ENCODE measurements around the gene TNFRSF18. TPM values are rescaled to one million over a fixed set of nuclear protein-coding genes. Genes with fewer than 3 reads are reported as not detected.

Gene TNFRSF18
- total RNA-seq, 4 donors from 2014 or later, result 19.8 to 36.8 (median 25.8) TPM

DNA sequence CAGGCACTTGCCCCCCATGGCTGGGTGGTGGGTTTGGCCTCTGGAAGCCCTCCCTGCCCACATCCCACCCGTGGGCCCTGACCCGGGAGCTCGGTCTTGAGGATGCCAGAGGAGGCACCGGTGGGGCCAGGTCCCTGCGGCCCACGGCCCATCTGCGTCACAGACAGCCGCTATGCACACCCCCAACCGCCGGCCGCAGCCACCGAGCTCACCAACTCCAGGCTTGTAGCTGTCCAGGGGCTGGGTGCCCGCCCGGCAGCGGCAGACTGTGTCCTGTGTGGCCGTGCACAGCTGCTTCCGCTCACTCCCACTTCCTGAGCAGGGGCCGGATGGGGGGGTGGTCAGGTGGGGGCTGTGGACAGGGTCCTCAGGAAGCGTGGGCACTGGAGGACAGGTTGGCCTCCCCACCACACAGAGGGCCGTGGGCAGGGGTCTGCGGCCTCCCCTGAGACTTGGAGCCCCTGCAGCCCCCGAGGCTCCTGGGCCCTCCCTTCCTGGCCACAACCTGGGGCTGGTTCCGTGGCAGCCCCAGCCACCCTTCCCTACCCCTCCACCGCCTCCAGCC is 6.5 kb upstream of the TNFRSF18 start:
- DNase-seq (ENCODE audit: low spot score in 2 of 2), result no peak
- intact Hi-C loops (cut with DNase I; ENCODE audit: low total_unique reads), result no loop called here
- 33 to 51% methylated on average over 2 to 16 of the region's 24 CpGs for WGBS, 2 donors
- H3K4me3 ChIP-seq (ENCODE audit: low read depth, poor library complexity, severe bottlenecking), result no peak overlapping the region
- no peak for TF ChIP-seq POLR2A (IDR thresholded peaks at IDR 0.05)
- TF ChIP-seq, protein P1, sequence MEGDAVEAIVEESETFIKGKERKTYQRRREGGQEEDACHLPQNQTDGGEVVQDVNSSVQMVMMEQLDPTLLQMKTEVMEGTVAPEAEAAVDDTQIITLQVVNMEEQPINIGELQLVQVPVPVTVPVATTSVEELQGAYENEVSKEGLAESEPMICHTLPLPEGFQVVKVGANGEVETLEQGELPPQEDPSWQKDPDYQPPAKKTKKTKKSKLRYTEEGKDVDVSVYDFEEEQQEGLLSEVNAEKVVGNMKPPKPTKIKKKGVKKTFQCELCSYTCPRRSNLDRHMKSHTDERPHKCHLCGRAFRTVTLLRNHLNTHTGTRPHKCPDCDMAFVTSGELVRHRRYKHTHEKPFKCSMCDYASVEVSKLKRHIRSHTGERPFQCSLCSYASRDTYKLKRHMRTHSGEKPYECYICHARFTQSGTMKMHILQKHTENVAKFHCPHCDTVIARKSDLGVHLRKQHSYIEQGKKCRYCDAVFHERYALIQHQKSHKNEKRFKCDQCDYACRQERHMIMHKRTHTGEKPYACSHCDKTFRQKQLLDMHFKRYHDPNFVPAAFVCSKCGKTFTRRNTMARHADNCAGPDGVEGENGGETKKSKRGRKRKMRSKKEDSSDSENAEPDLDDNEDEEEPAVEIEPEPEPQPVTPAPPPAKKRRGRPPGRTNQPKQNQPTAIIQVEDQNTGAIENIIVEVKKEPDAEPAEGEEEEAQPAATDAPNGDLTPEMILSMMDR (IDR thresholded peaks at IDR 0.05), result no peak

DNA sequence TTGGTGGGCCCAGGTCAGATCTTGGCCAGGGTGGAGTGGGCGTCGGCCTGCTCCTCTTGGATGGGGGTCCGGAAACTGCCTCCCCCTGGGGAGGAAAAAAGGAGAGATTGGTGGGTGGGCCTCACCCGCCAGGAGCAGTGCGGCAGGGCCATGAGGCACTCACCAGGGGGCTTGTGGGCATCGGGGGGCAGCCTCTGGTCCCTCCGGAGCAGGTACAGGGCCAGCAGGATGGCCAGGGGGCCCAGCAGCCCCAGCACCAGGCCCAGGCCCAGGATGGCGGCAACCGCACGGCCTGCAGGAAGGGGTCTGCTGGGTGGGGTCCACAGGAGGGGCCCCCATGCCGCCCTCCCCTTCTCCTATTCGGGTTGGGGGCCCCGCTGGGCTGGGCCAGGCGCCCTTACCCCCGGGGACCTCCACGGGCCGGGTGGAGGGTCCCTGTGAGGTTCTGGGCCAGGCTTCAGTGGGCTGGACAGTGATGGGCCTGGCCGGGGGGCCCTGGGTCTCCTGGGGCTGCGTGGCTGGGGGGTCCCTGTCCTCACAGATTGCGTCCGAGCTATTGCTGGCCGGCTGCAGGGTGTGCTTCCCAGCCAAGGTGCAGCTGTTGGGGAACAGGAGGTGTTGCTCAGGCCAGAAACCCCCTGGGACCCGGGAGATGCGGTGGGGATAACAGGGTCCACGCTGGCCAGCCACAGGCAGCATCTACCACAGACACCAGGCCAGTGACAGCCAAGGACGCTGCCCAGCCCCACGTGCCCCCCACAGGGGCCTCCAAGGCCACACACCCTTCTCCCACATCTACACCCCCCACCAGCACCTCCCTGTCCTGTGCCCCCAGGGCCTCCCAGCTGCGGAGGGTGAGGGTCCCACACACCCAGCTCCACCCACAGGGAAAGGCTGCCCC is 5.4 kb upstream of the TNFRSF18 start:
- TF ChIP-seq POLR2A (IDR thresholded peaks at IDR 0.05), result no peak
- TF ChIP-seq, protein P1 (IDR thresholded peaks at IDR 0.05), result no peak
- DNase-seq (ENCODE audit: low spot score in 2 of 2), result no peak
- no peak overlapping the region for H3K4me3 ChIP-seq (ENCODE audit: low read depth, poor library complexity, severe bottlenecking)
- 83 to 84% methylated on average over 19 to 25 of the region's 28 CpGs for WGBS, 2 donors
- intact Hi-C loops (cut with DNase I; ENCODE audit: low total_unique reads), result no loop called here

DNA sequence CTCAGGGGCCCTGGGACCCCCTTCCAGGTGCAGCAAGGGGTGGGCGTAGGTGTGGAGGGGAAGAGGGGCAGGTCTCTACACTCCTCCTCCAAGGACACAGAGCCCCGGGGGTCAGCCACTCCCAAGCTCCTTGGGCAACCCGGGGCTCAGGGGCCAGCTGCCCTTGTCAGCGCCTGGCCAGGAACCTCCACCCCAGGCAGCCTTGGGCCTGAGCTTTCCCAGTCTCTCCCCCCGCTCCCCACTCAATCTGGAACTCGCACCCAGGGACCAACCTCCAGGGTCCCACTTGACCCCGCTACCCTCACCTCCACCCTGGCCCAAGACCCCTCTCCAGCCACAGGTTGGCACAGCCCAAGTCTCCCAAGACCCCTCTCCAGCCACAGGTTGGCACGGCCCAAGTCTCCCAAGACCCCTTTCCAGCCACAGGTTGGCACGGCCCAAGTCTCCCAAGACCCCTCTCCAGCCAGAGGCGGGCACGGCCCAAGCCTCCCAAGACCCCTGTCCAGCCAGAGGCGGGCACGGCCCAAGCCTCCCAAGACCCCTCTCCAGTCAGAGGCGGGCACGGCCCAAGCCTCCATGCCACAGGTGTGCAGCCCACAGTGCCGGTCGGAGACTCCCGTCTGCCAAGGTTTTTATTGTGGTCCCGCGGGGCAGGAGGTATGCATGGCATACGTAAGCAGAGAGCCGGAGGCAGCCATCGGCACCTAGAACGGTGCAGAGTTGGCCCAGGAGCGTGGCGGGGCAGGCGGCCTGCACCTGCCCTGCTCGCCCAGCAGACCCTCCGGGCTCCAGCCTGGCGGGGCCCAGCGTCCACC is 4.5 kb upstream of the TNFRSF18 start:
- intact Hi-C loops (cut with DNase I; ENCODE audit: low total_unique reads), result no loop called here
- H3K4me3 ChIP-seq (ENCODE audit: low read depth, poor library complexity, severe bottlenecking), result no peak overlapping the region
- DNase-seq (ENCODE audit: low spot score in 2 of 2), result no peak
- WGBS, 2 donors, result 85 to 93% methylated on average over 21 to 31 of the region's 31 CpGs
- TF ChIP-seq POLR2A (IDR thresholded peaks at IDR 0.05), result no peak
- TF ChIP-seq, protein P1 (IDR thresholded peaks at IDR 0.05), result no peak

DNA sequence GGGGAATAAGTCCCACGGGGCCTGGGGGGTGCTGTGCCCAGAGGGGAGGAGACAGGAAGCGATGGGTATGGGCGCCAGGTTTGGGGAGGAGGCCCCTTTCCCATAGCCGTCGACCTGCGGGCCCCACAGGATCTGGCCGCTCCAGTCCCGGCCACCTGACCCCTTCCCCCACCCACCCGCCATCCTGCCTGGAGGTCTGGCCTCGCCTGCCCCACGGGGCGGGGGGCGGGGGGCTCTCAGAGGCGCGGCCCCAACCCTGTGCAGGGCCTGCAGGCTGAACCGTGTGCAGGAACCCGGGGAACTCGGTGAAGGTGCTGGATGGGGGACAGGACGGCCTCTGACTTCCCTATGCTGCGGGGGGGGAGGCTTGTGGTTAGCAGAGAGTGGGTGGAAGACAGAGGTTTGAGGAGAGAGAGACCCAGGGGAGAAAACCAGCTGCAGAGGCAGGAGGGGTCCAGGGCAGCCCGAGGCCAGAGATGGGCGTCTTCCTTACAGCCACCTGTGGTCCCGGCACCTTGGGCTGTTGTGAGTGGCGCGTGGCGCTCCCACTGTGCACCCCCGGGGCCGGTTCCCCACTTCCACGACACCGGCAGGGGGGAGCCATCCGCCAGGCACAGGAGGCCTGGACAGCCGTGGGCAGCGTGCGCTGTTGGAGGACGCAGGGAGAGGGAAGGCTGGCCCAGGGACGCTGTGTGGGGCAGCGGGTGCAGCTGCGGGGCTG is 2.5 kb upstream of the TNFRSF18 start:
- intact Hi-C loops (cut with DNase I; ENCODE audit: low total_unique reads), result no loop called here
- 49 to 50% methylated on average over 31 to 37 of the region's 38 CpGs for WGBS, 2 donors
- no peak overlapping the region for H3K4me3 ChIP-seq (ENCODE audit: low read depth, poor library complexity, severe bottlenecking)
- DNase-seq (ENCODE audit: low spot score in 2 of 2), result no peak
- TF ChIP-seq, protein P1 (IDR thresholded peaks at IDR 0.05), result no peak
- no peak for TF ChIP-seq POLR2A (IDR thresholded peaks at IDR 0.05)

DNA sequence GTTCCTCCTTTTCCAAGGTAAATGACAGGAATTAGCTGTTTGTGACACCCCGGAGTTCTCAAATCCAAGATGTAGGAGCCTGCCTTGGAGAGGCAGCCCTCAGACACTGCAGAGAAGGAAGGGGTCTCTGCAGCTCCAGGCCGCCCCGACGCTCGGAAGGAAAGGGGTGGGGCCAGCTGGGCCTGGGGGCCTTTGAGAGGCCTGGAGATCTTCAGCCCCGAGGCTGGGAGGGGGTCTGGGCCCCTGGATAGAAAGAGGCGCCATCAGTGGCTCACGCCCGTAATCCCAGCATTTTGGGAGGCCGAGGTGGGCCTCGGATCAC is 1.1 kb upstream of the TNFRSF18 start:
- TF ChIP-seq, protein P1 (IDR thresholded peaks at IDR 0.05), result no peak
- no peak for TF ChIP-seq POLR2A (IDR thresholded peaks at IDR 0.05)
- no peak overlapping the region for H3K4me3 ChIP-seq (ENCODE audit: low read depth, poor library complexity, severe bottlenecking)
- WGBS, 2 donors, result 39 to 56% methylated on average over 9 of the region's 11 CpGs
- intact Hi-C loops (cut with DNase I; ENCODE audit: low total_unique reads), result no loop called here
- no peak for DNase-seq (ENCODE audit: low spot score in 2 of 2)
